GM21576 (cell line): ENCODE measurements around the gene ASF1A.

Source experiments
- ATAC-seq: cut with Tn5 transposase; IDR thresholded peaks from one replicate; pipeline ENCODE4 v1.9.1; 2021; ENCODE audit warnings: mild to moderate bottlenecking, moderate library complexity; ENCODE audit not compliant: unreplicated experiment

The ASF1A gene

DNA sequence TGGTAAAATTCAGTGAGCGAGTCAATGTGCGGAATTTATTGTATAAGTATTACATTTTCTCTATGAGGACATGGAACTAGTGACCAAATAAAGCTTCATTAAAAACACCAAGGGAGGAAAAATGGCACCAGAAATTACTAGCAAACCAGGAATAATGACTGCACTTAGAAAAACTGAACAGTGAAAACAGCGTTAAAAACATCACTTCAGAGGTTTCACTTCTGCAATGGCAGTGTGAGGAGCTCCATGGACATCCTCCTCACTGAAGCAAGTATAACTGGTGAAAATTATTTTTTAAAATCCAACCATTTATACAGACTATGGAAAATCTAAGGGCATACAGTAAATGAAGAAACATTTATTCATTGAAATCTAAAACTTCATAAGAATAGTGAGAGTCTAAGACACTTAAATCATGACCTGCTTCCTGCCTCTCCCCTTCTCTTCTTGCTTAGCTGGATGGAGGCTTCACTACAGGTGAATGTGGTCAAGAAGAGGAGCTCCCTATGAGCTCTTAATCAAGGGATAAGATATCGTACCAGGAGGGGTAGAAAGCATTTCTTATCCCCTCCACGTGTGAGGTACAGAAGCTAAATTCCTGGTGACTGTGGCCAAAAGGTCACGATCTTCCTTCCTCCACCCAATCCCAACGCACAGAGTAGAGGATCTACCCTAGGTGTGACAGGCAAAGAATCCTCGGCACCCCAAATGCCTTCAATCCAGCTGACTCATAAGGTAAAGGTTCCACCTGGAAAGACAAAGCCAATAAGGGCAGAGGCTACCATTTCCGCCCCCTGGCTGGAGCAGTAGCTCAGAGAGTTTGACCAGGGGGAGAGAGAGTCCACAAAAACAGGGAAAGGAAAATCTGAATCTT is 12.3 kb upstream of the ASF1A start:
- peak; percentile 84 for ATAC-seq

DNA sequence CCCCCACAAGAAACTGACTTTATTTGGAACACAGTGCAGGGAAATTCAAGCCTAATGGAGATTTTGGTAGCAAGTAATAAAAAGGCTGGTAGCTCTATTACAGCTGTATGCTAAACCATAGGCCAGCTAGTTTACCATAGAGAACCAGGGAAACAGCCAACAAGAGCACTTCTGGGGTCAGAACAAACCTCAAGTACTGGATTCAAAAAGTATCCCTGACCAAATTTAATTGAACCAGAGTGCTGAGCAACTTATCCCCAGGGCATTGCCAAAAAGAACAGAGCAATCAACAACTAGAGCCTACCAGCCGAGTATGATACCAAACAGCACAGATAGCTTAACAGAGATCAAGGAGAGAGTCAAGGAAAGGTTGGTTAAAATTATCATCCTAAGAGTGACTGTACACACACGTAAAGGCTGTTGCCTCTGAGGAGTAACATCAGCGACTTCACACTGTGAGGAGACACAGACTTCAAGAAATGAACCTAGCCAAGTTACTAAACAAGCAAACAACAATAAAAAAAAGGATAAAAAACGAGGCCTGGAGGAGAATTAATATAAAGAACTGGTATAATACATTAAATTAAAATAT is 11.5 kb upstream of the ASF1A start:
- no peak for ATAC-seq

DNA sequence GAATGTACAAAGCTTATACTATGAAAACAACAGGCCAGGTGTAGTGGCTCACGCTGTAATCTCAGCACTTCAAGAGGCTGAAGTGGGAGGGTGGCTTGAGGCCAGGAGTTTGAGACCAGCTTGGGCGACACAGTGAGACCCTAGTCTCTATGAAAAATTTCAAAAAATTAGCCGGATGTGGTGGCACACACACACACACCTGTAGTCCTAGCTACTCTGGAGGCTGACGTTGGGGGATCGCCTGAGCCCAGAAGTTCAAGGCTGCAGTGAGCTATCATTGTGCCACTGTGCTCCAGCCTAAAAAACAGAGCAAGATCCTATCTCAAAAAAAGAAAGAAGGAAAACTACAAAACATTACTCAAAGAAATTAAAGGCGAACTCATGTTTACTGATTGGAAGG is 7.3 kb upstream of the ASF1A start:
- ATAC-seq = no peak

DNA sequence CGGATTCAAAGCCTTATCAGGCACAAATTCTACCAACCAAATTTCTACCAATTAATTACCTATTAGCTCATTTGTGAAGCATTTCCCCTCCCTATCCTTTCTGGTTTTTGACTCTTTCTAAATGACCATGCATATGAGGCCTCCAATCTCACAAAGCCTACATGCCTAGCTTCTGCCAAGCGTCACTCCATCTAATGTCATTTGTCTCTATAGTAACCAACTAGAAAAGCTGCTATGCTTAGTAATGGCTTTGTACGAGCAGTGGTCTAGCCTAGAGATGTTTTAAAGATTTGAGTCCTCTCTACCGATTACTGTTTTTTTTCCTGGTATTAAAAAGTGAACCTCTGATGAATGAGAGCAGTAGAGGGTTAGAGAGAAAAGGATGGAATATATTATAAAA is 4.8 kb upstream of the ASF1A start:
- ATAC-seq = no peak

DNA sequence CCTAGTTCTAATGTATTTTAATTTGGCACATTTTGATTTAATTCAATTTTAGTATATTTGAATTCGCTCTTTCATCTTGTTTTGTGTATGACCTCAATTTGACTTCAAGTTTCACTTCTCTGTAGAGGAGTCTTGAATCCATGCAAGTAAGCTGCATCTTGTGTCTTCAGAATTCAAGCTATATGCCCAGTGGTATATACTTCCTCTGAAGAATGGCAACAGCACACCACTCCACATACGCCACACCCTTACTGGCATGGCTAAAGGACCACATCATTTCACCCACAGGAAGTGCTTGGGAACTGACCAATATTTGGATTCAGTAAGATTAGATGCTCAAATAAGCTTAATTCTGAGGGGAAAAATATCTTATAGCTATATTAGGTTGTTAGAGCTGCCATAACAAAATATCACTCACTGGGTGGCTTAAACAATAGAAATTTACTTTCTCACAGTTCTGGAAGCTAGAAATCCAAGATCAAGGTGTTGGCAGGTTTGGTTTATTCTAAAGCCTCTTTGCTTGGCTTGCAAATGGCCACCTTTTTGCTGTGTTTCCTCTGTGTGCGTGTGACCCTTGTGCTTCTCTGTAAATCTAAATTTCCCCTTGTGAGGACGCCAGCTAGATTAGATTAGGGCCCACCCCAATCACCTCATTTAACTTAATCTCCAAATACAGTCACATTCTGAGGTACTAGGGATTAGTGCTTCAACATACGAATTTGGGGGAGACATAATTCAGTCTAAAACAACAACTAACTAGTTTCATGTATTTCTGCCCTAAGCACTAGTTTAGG is 2.8 kb upstream of the ASF1A start:
- ATAC-seq = peak; percentile 25

DNA sequence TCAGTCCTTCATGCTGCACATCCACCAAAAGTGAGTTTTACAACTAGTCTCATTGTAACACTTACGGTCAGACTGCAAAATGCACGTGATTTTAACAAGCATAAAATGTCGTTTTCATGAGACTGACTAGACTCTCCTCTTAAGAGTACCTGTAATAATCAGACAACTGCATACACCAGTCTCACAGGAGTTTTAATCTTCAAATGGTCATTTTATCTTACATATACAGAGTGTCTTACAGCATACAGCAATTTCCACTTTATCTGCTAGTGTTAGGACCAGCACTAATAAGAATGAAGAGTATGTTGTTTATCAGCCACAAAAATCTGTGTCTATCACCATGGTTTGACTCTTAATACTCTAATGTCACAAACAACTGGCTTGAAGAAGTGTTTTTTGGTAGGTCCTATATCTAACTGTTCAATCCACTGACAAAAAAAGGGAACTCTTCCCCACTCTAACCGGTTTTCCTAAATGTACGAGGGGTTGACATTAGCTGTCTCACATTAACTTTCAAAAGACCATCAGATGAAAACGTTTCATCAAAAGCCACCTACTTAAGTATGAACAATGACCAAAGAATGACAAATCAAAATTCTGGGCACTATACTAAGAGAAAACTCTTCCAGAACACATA is 1.5 kb upstream of the ASF1A start:
- ATAC-seq = no peak

DNA sequence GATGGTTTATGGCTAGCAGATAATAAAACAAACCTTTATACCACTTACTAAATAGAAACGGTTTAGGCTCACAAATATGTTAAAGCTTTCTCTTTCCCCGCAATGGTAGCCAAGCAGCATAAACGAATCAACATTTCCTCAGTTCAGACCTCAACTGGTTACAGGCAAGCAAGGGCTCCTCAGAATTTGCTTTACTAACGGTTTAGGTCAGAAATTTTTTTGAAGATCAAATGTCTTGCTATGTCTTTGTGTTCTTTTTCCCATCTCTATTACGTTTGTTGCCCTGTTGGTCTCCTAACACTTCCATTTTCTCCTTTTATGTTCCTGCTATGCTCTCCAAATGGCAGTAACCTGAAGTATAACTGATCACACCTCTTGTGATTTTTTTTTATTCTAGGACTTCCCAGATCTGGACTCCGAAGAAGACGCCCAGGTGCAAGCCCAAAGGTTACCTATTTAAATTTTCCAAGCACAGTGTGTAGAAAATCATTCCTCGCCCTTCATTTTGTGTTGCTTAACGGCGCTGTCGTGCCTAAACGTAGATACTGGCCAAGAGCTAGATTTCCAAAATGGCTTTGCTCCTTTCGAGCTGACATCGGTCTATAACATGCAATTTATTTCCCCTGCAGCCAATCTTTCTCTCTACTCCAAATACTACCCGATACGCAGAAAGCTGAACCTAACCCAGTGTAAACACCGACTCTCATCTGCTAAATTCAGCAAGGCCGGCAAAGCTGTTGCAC is 717 bp upstream of the ASF1A start:
- peak; percentile 13 for ATAC-seq

DNA sequence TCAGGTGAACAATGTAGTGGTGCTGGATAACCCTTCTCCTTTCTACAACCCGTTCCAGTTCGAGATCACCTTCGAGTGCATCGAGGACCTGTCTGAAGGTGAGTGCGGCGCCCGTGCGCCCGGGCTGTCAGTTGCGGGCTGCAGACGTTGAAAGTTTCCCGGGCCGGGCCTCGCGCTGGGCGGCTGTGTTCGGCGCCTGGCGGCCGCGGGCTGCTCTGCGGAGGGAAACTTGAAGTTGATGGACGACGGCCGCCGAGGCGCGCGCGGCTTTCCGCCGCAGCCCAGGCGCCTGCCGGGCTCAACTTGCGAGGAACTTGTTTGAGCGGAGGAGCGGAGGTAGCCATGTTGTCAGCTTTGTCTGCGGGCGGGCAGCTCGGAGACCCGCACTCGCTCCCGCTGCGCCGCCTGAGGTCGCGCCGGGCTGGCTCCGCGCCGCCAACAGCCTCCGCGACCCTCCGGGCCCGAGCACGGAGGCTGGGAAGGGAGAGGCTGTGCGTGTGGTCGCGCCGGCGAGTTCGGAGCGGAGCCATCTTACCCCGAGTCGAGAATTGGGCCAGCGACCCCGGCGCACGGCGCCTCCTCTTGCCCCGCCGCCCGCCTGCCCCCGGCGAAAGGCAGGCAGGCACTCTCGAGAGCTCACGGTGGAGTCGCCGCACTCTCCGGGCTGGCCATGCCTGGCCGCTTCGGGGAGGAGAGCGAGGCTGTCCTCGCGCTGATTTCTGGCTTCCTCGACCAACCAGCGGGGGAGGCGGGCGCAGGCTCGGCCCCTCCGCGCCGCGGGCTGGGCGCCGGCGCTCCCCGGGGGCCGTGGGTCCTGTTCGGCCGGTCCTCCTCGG is 691 bp downstream of the ASF1A start:
- ATAC-seq = peak; percentile 27

DNA sequence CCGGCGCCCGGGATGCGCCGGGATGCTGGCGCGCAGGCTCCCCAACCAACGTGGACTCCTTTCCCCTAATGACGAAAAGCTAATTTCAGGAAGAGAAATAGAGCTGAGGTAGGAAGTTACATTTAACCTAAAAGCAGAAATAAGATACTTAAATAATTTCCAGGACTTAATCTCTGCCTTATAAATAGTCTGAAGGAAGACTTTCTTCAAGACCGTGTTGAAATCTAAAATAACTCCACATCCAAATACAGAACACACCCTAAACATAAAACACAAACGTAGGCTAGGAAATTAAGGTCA is 1.3 kb downstream of the ASF1A start:
- ATAC-seq = no peak

DNA sequence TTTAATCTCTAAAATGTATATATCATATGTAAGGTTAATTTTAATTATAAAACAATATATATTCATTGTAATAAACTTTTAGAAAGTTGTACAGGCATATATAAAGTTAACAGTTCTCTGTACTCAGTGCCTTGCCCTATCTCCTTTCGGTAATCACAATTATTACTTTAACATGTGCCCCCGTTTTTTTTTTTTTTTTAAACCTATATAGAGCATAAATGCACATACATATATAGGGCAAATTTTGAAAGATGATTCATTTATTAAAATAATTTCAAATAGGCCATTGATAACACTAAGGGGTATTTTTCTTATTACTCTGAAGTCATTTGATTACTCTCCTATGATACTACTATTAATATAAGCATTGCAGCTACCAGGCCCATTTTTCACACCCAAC is 1.9 kb downstream of the ASF1A start:
- no peak for ATAC-seq

DNA sequence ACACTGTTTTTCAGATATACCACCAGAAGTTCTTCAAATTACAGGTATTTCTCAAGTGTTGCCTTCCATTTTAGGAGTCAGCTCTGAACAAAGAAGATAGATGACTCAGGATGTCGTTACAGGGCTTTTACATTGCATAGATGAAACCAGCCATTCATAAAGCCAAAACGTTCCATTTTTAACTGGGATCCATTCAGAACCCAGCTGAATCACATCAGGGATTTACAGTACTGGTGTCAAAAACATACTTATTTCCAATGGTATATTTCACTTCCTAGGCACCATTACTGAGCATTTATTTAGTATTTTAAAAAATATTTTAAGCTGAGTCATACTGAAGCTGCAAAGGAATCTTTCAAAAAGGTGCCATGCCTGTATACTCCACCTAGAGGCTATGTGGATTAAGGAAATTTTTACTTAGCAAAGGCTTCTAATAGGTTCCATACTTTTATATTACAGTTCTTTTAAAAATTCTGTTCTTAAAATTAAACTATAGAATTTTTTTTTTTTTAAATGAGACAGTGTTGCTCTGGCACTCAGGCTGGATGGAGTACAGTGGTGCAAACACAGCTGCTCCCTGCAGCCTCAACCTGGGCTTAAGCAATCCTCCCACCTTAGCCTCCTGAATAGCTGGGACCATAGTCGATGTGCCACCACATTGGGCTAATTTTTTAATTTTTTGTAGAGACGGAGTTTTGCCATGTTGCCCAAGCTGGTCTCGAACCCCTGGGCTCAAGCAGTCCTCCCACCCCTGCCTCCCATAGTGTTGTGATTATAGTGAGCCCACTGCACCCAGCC is 2.6 kb downstream of the ASF1A start:
- ATAC-seq = peak; percentile 20

DNA sequence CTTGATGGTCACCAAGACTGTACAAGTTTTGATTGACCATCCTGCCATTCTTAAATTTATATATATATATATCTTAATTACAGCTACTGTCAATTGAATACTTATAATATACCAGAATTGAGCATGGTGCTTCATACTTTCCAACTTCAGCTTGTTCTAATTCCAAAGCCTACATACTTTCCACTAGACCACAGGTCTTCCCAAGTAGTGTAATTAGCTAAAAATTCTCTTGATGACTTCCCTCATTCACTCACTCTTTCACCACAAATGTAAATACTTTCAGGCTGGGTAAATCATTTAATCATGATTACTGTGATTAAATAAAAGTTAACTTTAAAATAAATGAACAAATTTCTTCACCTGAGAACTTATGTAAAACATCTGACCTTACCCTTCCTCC is 3.4 kb downstream of the ASF1A start:
- ATAC-seq = no peak

DNA sequence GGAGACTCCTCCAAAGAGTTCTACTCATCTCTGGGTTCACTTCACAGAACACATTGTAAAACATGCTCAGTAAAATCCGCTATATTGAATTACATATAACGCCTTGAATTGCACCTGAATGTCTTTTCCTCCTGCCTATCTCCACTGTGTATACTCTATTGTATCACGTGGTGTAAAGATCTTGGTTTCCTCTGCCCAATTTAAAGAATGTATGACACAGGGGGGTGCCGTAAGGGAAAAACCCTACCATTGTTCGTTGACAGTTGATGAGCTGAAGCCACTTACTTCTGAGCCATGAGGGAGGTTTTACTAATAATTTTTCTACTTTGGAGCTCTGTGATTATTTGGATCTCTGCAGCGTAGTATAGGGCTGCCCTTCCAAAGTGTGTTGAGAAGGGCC is 6.0 kb downstream of the ASF1A start:
- ATAC-seq = no peak

DNA sequence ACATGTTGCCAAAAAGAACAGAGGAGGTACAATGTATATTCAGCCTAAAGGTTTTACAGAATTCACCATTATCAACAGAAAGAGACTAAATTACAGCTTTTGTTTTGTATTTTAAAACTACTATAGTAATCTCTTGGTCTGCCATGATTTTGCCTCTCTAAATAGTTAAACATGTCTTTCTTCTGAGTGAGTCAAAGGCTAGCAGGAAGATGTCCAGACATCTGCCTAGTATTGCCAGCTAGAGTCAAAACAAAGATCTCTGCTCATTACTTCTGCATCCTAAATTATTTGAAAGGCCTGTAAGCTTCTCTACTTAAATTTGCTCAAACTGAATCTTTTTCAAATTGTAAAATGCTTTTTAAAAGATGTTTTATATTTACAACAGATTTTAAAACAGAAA is 8.8 kb downstream of the ASF1A start:
- no peak for ATAC-seq

DNA sequence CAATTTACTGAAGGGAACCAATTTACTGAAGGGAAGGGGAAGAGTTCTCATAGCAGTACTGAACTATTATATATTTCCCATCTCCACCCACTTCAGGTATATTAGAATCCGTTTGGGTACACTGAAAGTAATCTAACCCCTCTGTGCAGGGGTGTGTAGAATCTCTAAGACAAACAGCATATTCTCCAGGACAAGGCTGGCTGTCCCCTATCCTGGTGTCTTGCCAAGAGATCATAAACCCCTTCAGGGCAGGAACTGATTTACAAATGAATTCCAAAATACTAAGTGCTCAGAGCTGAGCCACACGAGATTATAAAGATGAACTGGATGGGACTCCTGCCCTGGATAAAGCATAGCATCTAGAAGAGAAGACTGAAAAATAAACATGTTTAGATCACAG is 9.2 kb downstream of the ASF1A start:
- no peak for ATAC-seq

DNA sequence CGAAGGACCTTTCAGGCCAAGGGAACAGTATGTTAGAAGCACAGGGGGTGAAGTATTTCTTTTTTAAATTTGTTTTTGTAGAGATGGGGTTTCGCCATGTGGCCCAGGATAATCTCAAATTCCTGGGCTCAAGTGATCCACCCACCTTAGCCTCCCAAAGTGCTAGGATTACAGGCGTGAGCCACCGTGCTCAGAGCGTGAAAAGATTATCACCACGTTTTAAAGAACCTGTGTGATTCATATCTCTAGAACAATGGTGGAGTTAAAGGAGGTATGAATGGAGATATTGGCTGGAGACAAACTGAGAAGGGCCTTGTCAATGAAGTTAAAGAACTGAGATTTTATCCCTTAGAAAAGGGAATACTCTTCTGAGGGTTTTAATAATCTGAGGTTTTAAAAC is 9.7 kb downstream of the ASF1A start:
- no peak for ATAC-seq

DNA sequence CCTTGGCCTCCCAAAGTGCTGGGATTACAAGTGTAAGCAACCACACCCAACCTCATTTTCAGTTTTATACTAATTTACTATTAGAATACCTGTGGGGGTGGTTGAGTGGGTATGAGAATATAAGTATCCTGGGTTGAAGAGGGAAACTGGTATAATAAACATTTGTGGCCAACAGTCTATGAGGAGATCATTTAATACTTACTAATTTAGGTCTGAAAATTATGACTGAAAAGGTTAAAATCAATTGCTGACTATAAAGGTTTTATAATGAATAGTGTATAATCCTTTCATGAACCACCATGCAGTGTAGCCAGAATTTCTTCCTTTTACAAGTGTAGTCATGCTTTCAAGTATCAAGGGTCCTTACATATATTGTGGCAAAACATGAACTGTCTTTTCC is 11.1 kb downstream of the ASF1A start:
- ATAC-seq = no peak

DNA sequence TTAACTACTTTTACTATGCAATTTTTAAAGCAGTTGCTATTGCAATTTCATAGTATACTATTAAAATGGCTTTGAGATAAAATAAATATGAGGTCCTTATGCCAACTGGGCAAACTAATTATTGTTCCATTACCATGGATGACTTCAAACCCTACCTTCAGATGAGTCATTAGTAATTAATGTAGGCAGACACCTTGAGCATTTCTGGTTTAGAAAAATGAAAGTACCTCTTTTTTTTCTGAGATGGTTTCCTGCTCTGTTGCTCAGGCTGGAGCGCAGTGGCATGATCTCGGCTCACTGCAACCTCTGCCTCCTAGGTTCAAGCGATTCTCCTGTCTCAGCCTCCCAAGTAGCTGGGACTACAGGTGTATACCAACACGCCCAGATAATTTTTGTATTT is 11.9 kb downstream of the ASF1A start:
- ATAC-seq = no peak

DNA sequence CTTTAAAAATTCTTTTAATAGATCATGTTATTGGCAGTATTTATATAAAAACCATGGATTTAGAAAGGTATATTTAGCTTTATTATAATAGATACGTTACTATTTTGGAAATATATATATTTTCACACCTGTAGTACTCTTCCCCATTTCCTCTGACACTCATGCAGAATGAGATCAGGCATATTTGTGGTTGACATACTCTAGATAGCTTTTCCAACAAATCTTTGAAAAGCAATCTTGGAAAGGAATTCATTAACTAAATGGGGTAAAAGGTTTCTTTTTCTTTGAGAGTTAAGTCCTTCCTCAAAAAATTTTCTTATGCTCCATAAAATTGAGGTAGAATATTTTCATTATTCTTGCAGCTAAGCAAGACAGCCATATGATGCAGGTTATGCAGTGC is 14.5 kb downstream of the ASF1A start:
- no peak for ATAC-seq
